ENCODE data around the gene ST6GALNAC3.
"Not testable (repeated sequence)": the region's sequence is repeated elsewhere in the genome, so short reads cannot be mapped to it uniquely, and the experiment has no call there.

Gene ST6GALNAC3

GRCh38 chr1:76105372-76105771 lies 30.8 kb downstream of the ST6GALNAC3 start:
- in situ Hi-C loops (cut with HindIII; ENCODE audit: low sequenced_read_pairs) = loop anchor here (5.0 kb wide), 1 partner anchor 68 kb away; no protein-coding TSS in a partner anchor

GRCh38 chr1:76106251-76106650 lies 31.7 kb downstream of the ST6GALNAC3 start:
- in situ Hi-C loops (cut with HindIII; ENCODE audit: low sequenced_read_pairs) = loop anchor here (5.0 kb wide), 1 partner anchor 69 kb away; no protein-coding TSS in a partner anchor

GRCh38 chr1:76106719-76107235 lies 32.2 kb downstream of the ST6GALNAC3 start:
- in situ Hi-C loops (cut with HindIII; ENCODE audit: low sequenced_read_pairs) = loop anchor here (5.0 kb wide), 1 partner anchor 69 kb away; no protein-coding TSS in a partner anchor

- in situ Hi-C loops (cut with HindIII; ENCODE audit: low sequenced_read_pairs) = loop anchor here (5.0 kb wide), 1 partner anchor 72 kb away; no protein-coding TSS in a partner anchor
These were observed 34.9 kb downstream of the ST6GALNAC3 start for GRCh38 chr1:76109404-76109803.

GRCh38 chr1:76109901-76110560 lies 35.5 kb downstream of the ST6GALNAC3 start:
- in situ Hi-C loops (cut with HindIII; ENCODE audit: low sequenced_read_pairs) = loop anchor here (5.0 kb wide), 1 partner anchor 73 kb away; no protein-coding TSS in a partner anchor

- in situ Hi-C loops (cut with HindIII; ENCODE audit: low sequenced_read_pairs) = no loop called here
These were observed 36.1 kb downstream of the ST6GALNAC3 start for GRCh38 chr1:76110666-76111065.

- in situ Hi-C loops (cut with HindIII; ENCODE audit: low sequenced_read_pairs) = not testable (repeated sequence)
These were observed 37.8 kb downstream of the ST6GALNAC3 start for GRCh38 chr1:76112321-76112720.

GRCh38 chr1:76113446-76113845 lies 38.9 kb downstream of the ST6GALNAC3 start:
- in situ Hi-C loops (cut with HindIII; ENCODE audit: low sequenced_read_pairs) = no loop called here

GRCh38 chr1:76115171-76115570 lies 40.6 kb downstream of the ST6GALNAC3 start:
- in situ Hi-C loops (cut with HindIII; ENCODE audit: low sequenced_read_pairs) = no loop called here

GRCh38 chr1:76121850-76122249 lies 47.3 kb downstream of the ST6GALNAC3 start:
- in situ Hi-C loops (cut with HindIII; ENCODE audit: low sequenced_read_pairs) = no loop called here

- in situ Hi-C loops (cut with HindIII; ENCODE audit: low sequenced_read_pairs) = no loop called here
These were observed 47.7 kb downstream of the ST6GALNAC3 start for GRCh38 chr1:76122271-76122670.

GRCh38 chr1:76123411-76124064 lies 49.0 kb downstream of the ST6GALNAC3 start:
- in situ Hi-C loops (cut with HindIII; ENCODE audit: low sequenced_read_pairs) = not testable (repeated sequence)

GRCh38 chr1:76124196-76124595 lies 49.6 kb downstream of the ST6GALNAC3 start:
- in situ Hi-C loops (cut with HindIII; ENCODE audit: low sequenced_read_pairs) = no loop called here

GRCh38 chr1:76125473-76126219 lies 51.1 kb downstream of the ST6GALNAC3 start:
- in situ Hi-C loops (cut with HindIII; ENCODE audit: low sequenced_read_pairs) = no loop called here

GRCh38 chr1:76128096-76128495 lies 53.5 kb downstream of the ST6GALNAC3 start:
- in situ Hi-C loops (cut with HindIII; ENCODE audit: low sequenced_read_pairs) = no loop called here

- in situ Hi-C loops (cut with HindIII; ENCODE audit: low sequenced_read_pairs) = no loop called here
These were observed 55.2 kb downstream of the ST6GALNAC3 start for GRCh38 chr1:76129731-76130130.

- in situ Hi-C loops (cut with HindIII; ENCODE audit: low sequenced_read_pairs) = no loop called here
These were observed 56.4 kb downstream of the ST6GALNAC3 start for GRCh38 chr1:76130992-76131391.

- in situ Hi-C loops (cut with HindIII; ENCODE audit: low sequenced_read_pairs) = no loop called here
These were observed 59.4 kb downstream of the ST6GALNAC3 start for GRCh38 chr1:76133977-76134376.

GRCh38 chr1:76135835-76136234 lies 61.3 kb downstream of the ST6GALNAC3 start:
- in situ Hi-C loops (cut with HindIII; ENCODE audit: low sequenced_read_pairs) = no loop called here

GRCh38 chr1:76136894-76137293 lies 62.3 kb downstream of the ST6GALNAC3 start:
- in situ Hi-C loops (cut with HindIII; ENCODE audit: low sequenced_read_pairs) = no loop called here

- in situ Hi-C loops (cut with HindIII; ENCODE audit: low sequenced_read_pairs) = no loop called here
These were observed 63.2 kb downstream of the ST6GALNAC3 start for GRCh38 chr1:76137746-76138145.

Data from endothelial cell of hepatic sinusoid (primary cell).